ENCODE data around the gene MCU. TPM values are rescaled to one million over a fixed set of nuclear protein-coding genes. Genes with fewer than 3 reads are reported as not detected.
A peak's percentile ranks its signal among the peaks of the same experiment; 100 is the strongest.

Gene MCU
- total RNA-seq, 2 donors from 2014 or later: 12.5 to 19.1 TPM

GRCh38 chr10:72802763-72803505 lies 111.0 kb downstream of the MCU start:
- no peaks in the 10 kb centered on the region for H3K9me3 Mint-ChIP-seq
- peak; percentile 76 for ATAC-seq (replicated peaks)
- H3K36me3 Mint-ChIP-seq (ENCODE audit: low read depth): no peaks in the 10 kb centered on the region
- peaks cover 7% of the 10 kb centered on the region for H3K4me1 Mint-ChIP-seq
- peak overlapping the region; percentile 10 for H3K27ac Mint-ChIP-seq
- no peaks in the 10 kb centered on the region for H3K27me3 Mint-ChIP-seq
- peak overlapping the region; percentile 20 for H3K4me3 Mint-ChIP-seq

GRCh38 chr10:72808001-72808400 lies 116.1 kb downstream of the MCU start:
- Mint-ChIP-seq H3K36me3 (ENCODE audit: low read depth) (no peaks in the 10 kb centered on the region), H3K27me3 (no peaks in the 10 kb centered on the region)
- ATAC-seq (replicated peaks): no peak

GRCh38 chr10:72809006-72809405 lies 117.1 kb downstream of the MCU start:
- Mint-ChIP-seq H3K4me1 (no peaks in the 10 kb centered on the region), H3K9me3 (no peaks in the 10 kb centered on the region), H3K27me3 (no peaks in the 10 kb centered on the region), H3K27ac (no peak overlapping the region), H3K36me3 (ENCODE audit: low read depth) (no peaks in the 10 kb centered on the region), H3K4me3 (no peak overlapping the region)
- ATAC-seq (replicated peaks): no peak

More at GRCh38 chr10:72808001-72808400, 116.1 kb downstream of the MCU start:
- Mint-ChIP-seq H3K4me3 (no peak overlapping the region), H3K27ac (no peak overlapping the region), H3K4me1 (peaks cover 2% of the 10 kb centered on the region), H3K9me3 (no peaks in the 10 kb centered on the region)

- Mint-ChIP-seq H3K36me3 (ENCODE audit: low read depth) (no peaks in the 10 kb centered on the region), H3K27ac (no peak overlapping the region), H3K9me3 (no peaks in the 10 kb centered on the region), H3K4me1 (no peaks in the 10 kb centered on the region), H3K27me3 (no peaks in the 10 kb centered on the region), H3K4me3 (no peak overlapping the region)
- ATAC-seq (replicated peaks): no peak
Measured at GRCh38 chr10:72810976-72811375, 119.0 kb downstream of the MCU start.

GRCh38 chr10:72812415-72812752 lies 120.4 kb downstream of the MCU start:
- H3K27ac Mint-ChIP-seq: no peak overlapping the region
- H3K9me3 Mint-ChIP-seq: no peaks in the 10 kb centered on the region
- no peaks in the 10 kb centered on the region for H3K4me1 Mint-ChIP-seq
- no peak for ATAC-seq (replicated peaks)
- no peaks in the 10 kb centered on the region for H3K36me3 Mint-ChIP-seq (ENCODE audit: low read depth)
- no peak overlapping the region for H3K4me3 Mint-ChIP-seq
- H3K27me3 Mint-ChIP-seq: no peaks in the 10 kb centered on the region

- Mint-ChIP-seq H3K4me3 (no peak overlapping the region), H3K9me3 (no peaks in the 10 kb centered on the region), H3K4me1 (no peaks in the 10 kb centered on the region), H3K27ac (no peak overlapping the region), H3K27me3 (no peaks in the 10 kb centered on the region), H3K36me3 (ENCODE audit: low read depth) (no peaks in the 10 kb centered on the region)
- no peak for ATAC-seq (replicated peaks)
Measured at GRCh38 chr10:72812753-72813430, 120.9 kb downstream of the MCU start.

- Mint-ChIP-seq H3K9me3 (no peaks in the 10 kb centered on the region), H3K4me1 (peaks cover 5% of the 10 kb centered on the region), H3K36me3 (ENCODE audit: low read depth) (no peaks in the 10 kb centered on the region), H3K4me3 (no peak overlapping the region), H3K27ac (no peak overlapping the region), H3K27me3 (no peaks in the 10 kb centered on the region)
- ATAC-seq (replicated peaks): no peak
Measured at GRCh38 chr10:72814099-72814790, 122.3 kb downstream of the MCU start.

GRCh38 chr10:72816565-72816964 lies 124.6 kb downstream of the MCU start:
- no peak for ATAC-seq (replicated peaks)
- Mint-ChIP-seq H3K36me3 (ENCODE audit: low read depth) (no peaks in the 10 kb centered on the region), H3K4me3 (no peak overlapping the region), H3K27me3 (no peaks in the 10 kb centered on the region), H3K27ac (no peak overlapping the region), H3K4me1 (peaks cover 5% of the 10 kb centered on the region), H3K9me3 (no peaks in the 10 kb centered on the region)

- peaks cover 5% of the 10 kb centered on the region for H3K4me1 Mint-ChIP-seq
- H3K9me3 Mint-ChIP-seq: no peaks in the 10 kb centered on the region
- H3K36me3 Mint-ChIP-seq (ENCODE audit: low read depth): no peaks in the 10 kb centered on the region
- ATAC-seq (replicated peaks): no peak
- no peak overlapping the region for H3K4me3 Mint-ChIP-seq
- H3K27me3 Mint-ChIP-seq: no peaks in the 10 kb centered on the region
- no peak overlapping the region for H3K27ac Mint-ChIP-seq
Measured at GRCh38 chr10:72818076-72818475, 126.1 kb downstream of the MCU start.

- Mint-ChIP-seq H3K27me3 (no peaks in the 10 kb centered on the region), H3K27ac (no peak overlapping the region), H3K4me3 (no peak overlapping the region), H3K4me1 (peaks cover 5% of the 10 kb centered on the region), H3K36me3 (ENCODE audit: low read depth) (no peaks in the 10 kb centered on the region), H3K9me3 (no peaks in the 10 kb centered on the region)
- no peak for ATAC-seq (replicated peaks)
Measured at GRCh38 chr10:72819053-72819452, 127.1 kb downstream of the MCU start.

GRCh38 chr10:72821606-72822005 lies 129.7 kb downstream of the MCU start:
- Mint-ChIP-seq H3K36me3 (ENCODE audit: low read depth) (no peaks in the 10 kb centered on the region), H3K27me3 (no peaks in the 10 kb centered on the region), H3K27ac (no peak overlapping the region), H3K4me1 (peaks cover 5% of the 10 kb centered on the region), H3K9me3 (no peaks in the 10 kb centered on the region), H3K4me3 (no peak overlapping the region)
- no peak for ATAC-seq (replicated peaks)

GRCh38 chr10:72822342-72822986 lies 130.5 kb downstream of the MCU start:
- no peaks in the 10 kb centered on the region for H3K36me3 Mint-ChIP-seq (ENCODE audit: low read depth)
- H3K4me3 Mint-ChIP-seq: no peak overlapping the region
- H3K9me3 Mint-ChIP-seq: no peaks in the 10 kb centered on the region
- H3K27ac Mint-ChIP-seq: no peak overlapping the region
- peaks cover 5% of the 10 kb centered on the region for H3K4me1 Mint-ChIP-seq
- no peaks in the 10 kb centered on the region for H3K27me3 Mint-ChIP-seq
- ATAC-seq (replicated peaks): no peak

GRCh38 chr10:72825163-72825562 lies 133.2 kb downstream of the MCU start:
- Mint-ChIP-seq H3K36me3 (ENCODE audit: low read depth) (no peaks in the 10 kb centered on the region), H3K9me3 (no peaks in the 10 kb centered on the region), H3K4me3 (no peak overlapping the region), H3K27ac (no peak overlapping the region), H3K27me3 (no peaks in the 10 kb centered on the region), H3K4me1 (no peaks in the 10 kb centered on the region)
- no peak for ATAC-seq (replicated peaks)

- no peak for ATAC-seq (replicated peaks)
- H3K9me3 Mint-ChIP-seq: no peaks in the 10 kb centered on the region
- H3K4me3 Mint-ChIP-seq: no peak overlapping the region
- no peaks in the 10 kb centered on the region for H3K4me1 Mint-ChIP-seq
- no peak overlapping the region for H3K27ac Mint-ChIP-seq
- no peaks in the 10 kb centered on the region for H3K36me3 Mint-ChIP-seq (ENCODE audit: low read depth)
- no peaks in the 10 kb centered on the region for H3K27me3 Mint-ChIP-seq
Measured at GRCh38 chr10:72826346-72826745, 134.4 kb downstream of the MCU start.

Data from activated T-helper 17 cell treated with anti-CD3 and anti-CD28 coated beads, Interleukin-2, amount 50 U/mL, for 72 hours (primary cell).